GM13976 (cell line): ENCODE data around the gene SDK1.

Experiments
- DNase-seq: peaks from one replicate; pipeline ENCODE4 v3.0.0; 2012; ENCODE audit warnings: low spot score
- CTCF ChIP-seq: IDR thresholded peaks from 2 replicates; pipeline ENCODE4 v1.5.1; 2012; ENCODE audit warnings: borderline replicate concordance, mild to moderate bottlenecking; ENCODE audit not compliant: insufficient read depth; ENCODE audit errors: extremely low read depth, missing control alignments, control extremely low read depth
- in situ Hi-C: fragments of 300-500 bp; cut with MboI; formaldehyde crosslinking; loops from one replicate; pipeline ENCODE4 v1.12.0; 2022; ENCODE audit warnings: low sequenced_read_pairs, mixed read lengths, inconsistent platforms; ENCODE audit not compliant: unreplicated experiment

Gene SDK1

DNA sequence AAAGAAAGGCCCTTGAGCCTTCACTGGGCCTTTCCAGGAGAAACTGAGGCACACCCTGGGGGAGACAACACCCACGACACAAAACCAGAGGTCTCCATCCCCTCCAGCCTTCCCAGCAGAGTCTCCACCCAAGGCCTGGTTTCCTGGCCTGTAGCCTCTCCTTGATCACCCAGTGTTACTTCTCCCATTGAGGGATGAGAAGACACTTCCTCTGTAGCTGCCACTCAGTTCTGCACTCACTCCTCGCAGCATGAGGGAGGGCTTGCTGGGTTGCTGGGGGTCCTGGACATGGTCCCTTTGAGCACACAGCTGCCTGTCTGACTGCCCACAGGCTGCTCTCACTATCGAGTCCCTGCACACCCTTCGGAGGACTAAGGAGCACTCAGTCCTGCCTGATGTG is 943.0 kb downstream of the SDK1 start:
- in situ Hi-C loops, result no loop called here
- no peak for DNase-seq
- TF ChIP-seq CTCF, result no peak

DNA sequence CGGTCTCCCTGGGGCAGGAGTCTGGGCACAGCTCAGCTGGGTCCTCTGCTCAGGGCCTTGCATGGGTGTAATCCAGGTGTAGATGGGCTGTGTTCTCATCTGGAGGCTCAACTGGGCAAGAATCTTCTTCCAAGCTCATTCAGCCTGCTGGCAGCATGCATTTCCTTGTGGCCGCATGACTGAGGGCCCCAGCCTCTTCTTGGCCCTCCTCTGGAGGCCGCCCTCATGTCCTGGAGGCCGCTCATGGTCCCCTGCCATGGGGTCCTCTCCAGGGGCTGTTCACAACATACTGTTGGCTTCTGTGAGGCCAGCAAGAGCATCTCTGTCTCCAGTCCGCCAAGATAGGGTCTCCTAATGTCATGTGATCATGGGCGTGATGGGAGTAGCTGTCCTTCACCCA is 943.6 kb downstream of the SDK1 start:
- in situ Hi-C loops, result no loop called here
- no peak for DNase-seq
- no peak for TF ChIP-seq CTCF

GRCh38 chr7:4245135-4245865 is 944.2 kb downstream of the SDK1 start:
- TF ChIP-seq CTCF, result no peak
- no peak for DNase-seq
- in situ Hi-C loops, result no loop called here

- no peak for TF ChIP-seq CTCF
- no peak for DNase-seq
- in situ Hi-C loops, result no loop called here
Measured at GRCh38 chr7:4245866-4246470, 944.9 kb downstream of the SDK1 start.

GRCh38 chr7:4246536-4246935 is 945.5 kb downstream of the SDK1 start:
- TF ChIP-seq CTCF, result no peak
- in situ Hi-C loops, result no loop called here
- DNase-seq, result no peak

- no peak for TF ChIP-seq CTCF
- no peak for DNase-seq
- in situ Hi-C loops, result no loop called here
Measured at GRCh38 chr7:4247106-4247876, 946.2 kb downstream of the SDK1 start.
